H1 (cell line): ENCODE measurements around the gene HOXB6. TPM values are rescaled to one million over a fixed set of nuclear protein-coding genes. Genes with fewer than 3 reads are reported as not detected.
A peak's percentile ranks its signal among the peaks of the same experiment; 100 is the strongest.

Experiments used
- CTCF ChIA-PET: fragments of 300-600 bp; sonication (Branson Sonifier 250); formaldehyde crosslinking; loops from one replicate; lab custom pipeline; 2021; ENCODE audit not compliant: partially characterized antibody; lab: Charles Lee
- POLR2A ChIA-PET: fragments of 300-600 bp; sonication (Branson Sonifier 250); formaldehyde crosslinking; loops from one replicate; lab custom pipeline; 2021; ENCODE audit warnings: inconsistent platforms; ENCODE audit not compliant: partially characterized antibody; lab: Charles Lee
- DNase-seq, 2 experiments: peaks; one replicate each; pipeline versions ENCODE4 v3.0.0 to v3.0.0-alpha.2; 2010 to 2022; ENCODE audit warnings: low spot score in 2 of 2, low read depth in 1 of 2, mixed read lengths in 1 of 2
- FAIRE-seq: peaks from 2 replicates; lab custom pipeline; 2011; peaks lifted over from hg19 to GRCh38; lab: Jason Lieb, UNC
- H2AFZ ChIP-seq: 2 replicates; pipeline ENCODE4 v1.8.1; 2012; ENCODE audit warnings: low read length, inconsistent platforms
- H2AK5ac ChIP-seq: 2 replicates; pipeline ENCODE4 v1.6.1; 2013; ENCODE audit warnings: low read depth, low read length
- H2BK120ac ChIP-seq: replicated peaks from 2 replicates; pipeline ENCODE3; 2013; ENCODE audit warnings: low read depth, low read length, inconsistent platforms
- H2BK12ac ChIP-seq: 2 replicates; pipeline ENCODE4 v1.6.1; 2013; ENCODE audit warnings: low read depth, low read length
- H2BK15ac ChIP-seq: 2 replicates; pipeline ENCODE4 v1.6.1; 2013; ENCODE audit warnings: low read length
- H2BK20ac ChIP-seq: 2 replicates; pipeline ENCODE4 v1.6.1; 2013; ENCODE audit warnings: low read length
- H2BK5ac ChIP-seq: 2 replicates; pipeline ENCODE4 v1.6.1; 2013; ENCODE audit warnings: low read depth, low read length
- H3K14ac ChIP-seq: 2 replicates; pipeline ENCODE4 v1.6.1; 2013; ENCODE audit warnings: inconsistent platforms; ENCODE audit not compliant: insufficient read length
- H3K18ac ChIP-seq: 2 replicates; pipeline ENCODE4 v1.6.1; 2013; ENCODE audit warnings: low read length; ENCODE audit errors: extremely low read depth
- H3K23ac ChIP-seq: 2 replicates; pipeline ENCODE4 v1.6.1; 2013; ENCODE audit warnings: inconsistent platforms; ENCODE audit not compliant: insufficient read length
- H3K23me2 ChIP-seq: 2 replicates; pipeline ENCODE4 v1.6.1; 2013; ENCODE audit warnings: low read depth, low read length
- H3K27ac ChIP-seq: 2 replicates; pipeline ENCODE4 v1.6.1; 2011; ENCODE audit warnings: low read depth, low read length, inconsistent platforms
- H3K27me3 ChIP-seq, 4 experiments: replicated peaks in 1 of 4; 1 replicate in 1 of 4; 2 replicates in 3 of 4; pipeline versions ENCODE4 v1.6.1 to v1.8.1; 2011 to 2013; ENCODE audit warnings: low read length in 3 of 4, mild to moderate bottlenecking in 3 of 4, inconsistent platforms in 2 of 4, mixed read lengths in 2 of 4, moderate library complexity in 1 of 4; ENCODE audit not compliant: control insufficient read depth in 3 of 4, insufficient read depth in 3 of 4; ENCODE audit errors: extremely low read depth in 1 of 4
- H3K36me3 ChIP-seq, 4 experiments: 2 replicates each; pipeline versions ENCODE4 v1.6.1 to v1.8.1; 2011 to 2013; ENCODE audit warnings: mild to moderate bottlenecking in 4 of 4, low read length in 3 of 4, moderate library complexity in 2 of 4, control low read depth in 1 of 4, inconsistent platforms in 1 of 4; ENCODE audit not compliant: insufficient read depth in 4 of 4, control insufficient read depth in 2 of 4
- H3K4ac ChIP-seq: replicated peaks from 2 replicates; pipeline ENCODE3; 2013; ENCODE audit warnings: low read length, low read depth, mixed read lengths, inconsistent platforms; ENCODE audit not compliant: insufficient read length
- H3K4me1 ChIP-seq, 4 experiments: replicated peaks in 1 of 4; 1 replicate in 1 of 4; 2 replicates in 3 of 4; pipeline versions ENCODE4 v1.6.1 to v1.8.1; 2011 to 2013; ENCODE audit warnings: low read length in 3 of 4, inconsistent platforms in 2 of 4, mixed read lengths in 1 of 4; ENCODE audit not compliant: insufficient read depth in 4 of 4, control insufficient read depth in 3 of 4
- H3K4me2 ChIP-seq, 2 experiments: 2 replicates each; pipeline versions ENCODE4 v1.6.1 to v1.8.1; 2011 to 2013; ENCODE audit warnings: low read depth in 2 of 2, low read length in 2 of 2, control low read depth in 1 of 2, inconsistent platforms in 1 of 2, mild to moderate bottlenecking in 1 of 2; ENCODE audit not compliant: insufficient read depth in 1 of 2
- H3K4me3 ChIP-seq, 4 experiments: fragments of 200-600, 300-600 bp in 1 of 4; sonication (generic), shearing (Covaris generic), sonication (Bioruptor Twin) in 1 of 4; 2 replicates each; pipeline versions ENCODE4 v1.5.1 to v1.8.1; 2011 to 2016; ENCODE audit warnings: low read length in 4 of 4, low read depth in 3 of 4, control low read depth in 2 of 4, inconsistent platforms in 2 of 4, mild to moderate bottlenecking in 2 of 4, mixed read lengths in 1 of 4, moderate library complexity in 1 of 4; ENCODE audit not compliant: insufficient read depth in 2 of 4; ENCODE audit errors: extremely low read depth in 1 of 4
- H3K56ac ChIP-seq: replicated peaks from 2 replicates; pipeline ENCODE3; 2013; ENCODE audit warnings: low read depth, mild to moderate bottlenecking, mixed read lengths, low read length, inconsistent platforms; ENCODE audit not compliant: insufficient read length
- H3K79me1 ChIP-seq: 2 replicates; pipeline ENCODE4 v1.6.1; 2013; ENCODE audit warnings: low read depth, low read length, control low read depth
- H3K79me2 ChIP-seq, 2 experiments: 2 replicates each; pipeline versions ENCODE4 v1.6.1 to v1.8.1; 2012 to 2013; ENCODE audit warnings: low read length in 2 of 2, mild to moderate bottlenecking in 2 of 2, inconsistent platforms in 1 of 2; ENCODE audit not compliant: insufficient read depth in 2 of 2, control insufficient read depth in 1 of 2
- H3K9ac ChIP-seq, 4 experiments: replicated peaks in 1 of 4; 1 replicate in 1 of 4; 2 replicates in 3 of 4; pipeline versions ENCODE4 v1.6.1 to v1.8.1; 2011 to 2013; ENCODE audit warnings: low read depth in 3 of 4, low read length in 3 of 4, control low read depth in 2 of 4, mild to moderate bottlenecking in 2 of 4, moderate library complexity in 2 of 4, inconsistent platforms in 1 of 4; ENCODE audit errors: extremely low read depth in 1 of 4
- H3K9me3 ChIP-seq, 2 experiments: 2 replicates each; pipeline versions ENCODE4 v1.6.1 to v1.8.1; 2012 to 2013; ENCODE audit warnings: mild to moderate bottlenecking in 2 of 2, moderate library complexity in 2 of 2, control low read depth in 1 of 2, inconsistent platforms in 1 of 2, low read depth in 1 of 2, low read length in 1 of 2, mixed read lengths in 1 of 2; ENCODE audit not compliant: insufficient read depth in 2 of 2
- H4K20me1 ChIP-seq, 2 experiments: replicated peaks in 1 of 2; 2 replicates each; pipeline versions ENCODE3 to v1.8.1; 2011 to 2013; ENCODE audit warnings: inconsistent platforms in 2 of 2, low read length in 2 of 2, mild to moderate bottlenecking in 1 of 2; ENCODE audit not compliant: insufficient read depth in 2 of 2, control insufficient read depth in 1 of 2
- H4K5ac ChIP-seq: 2 replicates; pipeline ENCODE4 v1.6.1; 2013; ENCODE audit warnings: low read length, low read depth, mixed read lengths, inconsistent platforms; ENCODE audit not compliant: insufficient read length
- H4K8ac ChIP-seq: 2 replicates; pipeline ENCODE4 v1.8.0; 2013; ENCODE audit warnings: mild to moderate bottlenecking, moderate library complexity, low read length, inconsistent platforms; ENCODE audit not compliant: insufficient read depth; ENCODE audit errors: extremely low read depth
- H4K91ac ChIP-seq: replicated peaks from 2 replicates; pipeline ENCODE3; 2013; ENCODE audit warnings: low read length, mixed read lengths, inconsistent platforms; ENCODE audit not compliant: insufficient read length
- EZH2 ChIP-seq: fragments of 200-600 bp; sonication (generic); IDR thresholded peaks from 2 replicates; pipeline ENCODE4 v1.7.1; 2012; ENCODE audit warnings: low read depth, mild to moderate bottlenecking, moderate library complexity, low read length, inconsistent platforms; ENCODE audit not compliant: severe bottlenecking
- KDM4A ChIP-seq: IDR thresholded peaks from one replicate; pipeline ENCODE4 v1.7.1; 2012; ENCODE audit warnings: low read depth, mild to moderate bottlenecking, moderate library complexity, low read length, inconsistent platforms; ENCODE audit not compliant: severe bottlenecking
- SRF ChIP-seq: IDR thresholded peaks from 2 replicates; pipeline ENCODE4 v1.6.1; 2011; ENCODE audit warnings: mild to moderate bottlenecking, low read depth, low read length, moderate library complexity
- TAF1 ChIP-seq: IDR thresholded peaks from 2 replicates; pipeline ENCODE4 v1.6.1; 2011; ENCODE audit warnings: mild to moderate bottlenecking, low read depth, low read length
- TEAD4 ChIP-seq: IDR thresholded peaks from 2 replicates; pipeline ENCODE4 v1.6.1; 2012; ENCODE audit warnings: low read depth, low read length, inconsistent platforms, mixed read lengths
- WGBS, 2 experiments: shearing (Covaris generic) in 1 of 2; methylation state at CpG; one replicate each; pipeline versions ENCODE4 v1.1.6 to v1.1.7; 2013 to 2015; ENCODE audit warnings: low lambda C conversion rate in 2 of 2, mixed read lengths in 2 of 2, inconsistent platforms in 1 of 2, low coverage in 1 of 2, missing lambda C conversion rate in 1 of 2; ENCODE audit not compliant: insufficient replicate concordance in 2 of 2, insufficient coverage in 1 of 2, insufficient read length in 1 of 2; ENCODE audit errors: extremely low coverage in 1 of 2, missing lambda C conversion rate in 1 of 2; 5-methylcytosine and 5-hydroxymethylcytosine counted together
- polyA plus RNA-seq, 7 experiments: library from polyadenylated mRNA; depleted of rRNA in 3 of 7; stranded (reverse) in 5 of 7; unstranded in 2 of 7; fragments of >200 nt in 5 of 7; fragments of 200-250 nt in 2 of 7; gene quantifications; 1 replicate in 5 of 7; 2 replicates in 1 of 7; 4 replicates in 1 of 7; pipeline versions ENCODE4 v1.2.1 to v1.2.3, GENCODE V29; 2011 to 2013; ENCODE audit warnings: missing spikeins in 2 of 7, mixed read lengths in 2 of 7
- total RNA-seq: library from RNA; stranded (reverse); fragmentation: NEBNext Ultra II Directional; extraction: Animal tissue kit (Norgen Biotek cat#: 25700); gene quantifications from 2 replicates; pipeline ENCODE4 v1.2.1, GENCODE V29; 2021

HOXB6 gene
- total and polyA plus RNA-seq, 2 of the 8 experiments (the other 6 are each of a cell fraction or from before 2014, with no cell fraction given) = not detected

DNA sequence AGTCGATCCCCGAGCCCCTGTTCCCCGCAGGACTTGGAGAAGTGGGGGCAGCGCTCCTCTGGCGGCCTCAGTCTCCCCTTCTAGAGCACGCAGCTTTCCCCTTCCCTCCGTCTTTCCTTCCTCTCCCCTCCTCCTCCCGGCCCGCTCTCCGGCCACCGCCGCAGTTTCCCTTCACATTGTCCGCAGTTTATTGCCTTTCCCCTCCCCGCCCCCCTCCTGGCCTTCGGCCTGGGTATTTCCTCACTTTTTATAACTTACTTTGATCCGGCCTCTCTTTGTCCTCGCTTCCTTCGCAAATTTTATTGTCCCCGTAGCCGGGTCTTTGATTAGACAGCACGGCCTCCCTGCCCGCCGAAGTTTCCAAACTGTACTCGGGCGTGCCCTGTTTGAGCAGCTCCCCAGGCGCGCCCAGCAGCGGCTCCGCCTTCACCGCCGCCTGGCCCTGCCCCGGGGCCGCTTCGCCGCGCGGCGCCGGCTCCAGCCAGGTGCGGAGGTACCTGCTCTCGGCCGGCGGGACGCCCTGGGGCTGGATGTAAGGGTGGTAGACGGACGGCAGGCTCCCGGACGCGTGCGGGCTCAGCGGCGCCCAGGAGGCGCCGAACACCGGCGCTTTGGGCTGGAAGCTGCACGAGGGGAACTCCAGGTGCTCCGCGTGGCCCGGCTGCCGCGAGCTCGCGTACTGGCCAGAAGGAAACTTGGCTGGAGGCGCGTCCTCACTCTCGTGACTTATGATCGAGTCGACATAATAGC, 20.9 kb upstream of the HOXB6 start:
- H3K23me2 ChIP-seq = no peaks in the 10 kb centered on the region; the same call in 1 of the 2 replicates
- peak overlapping the region in 2 of 4 experiments; percentile 19 to 52; a peak in 5 of 8 replicates for H3K4me3 ChIP-seq
- no peak overlapping the region for H2BK120ac ChIP-seq
- H3K14ac ChIP-seq = no peak overlapping the region
- H2BK15ac ChIP-seq = 0 out of 2 replicates have a peak overlapping the region, but pooled peaks have one; percentile 61
- no peaks in the 10 kb centered on the region for H3K79me1 ChIP-seq
- no peak overlapping the region for H4K5ac ChIP-seq
- DNase-seq = peak in 1 of 2 experiments; percentile 77
- 5% methylated on average over 53 of the region's 69 CpGs; no CpG with 5 or more reads in 1 of the 2 experiments for WGBS, 2 experiments
- no peak overlapping the region for H3K27ac ChIP-seq
- peak overlapping the region; percentile 55 to 61 for H3K4me2 ChIP-seq
- no peak overlapping the region for H3K4ac ChIP-seq
- no peak overlapping the region for H4K91ac ChIP-seq
- no peak for FAIRE-seq
- 0 out of 2 replicates have a peak overlapping the region, but pooled peaks have one; percentile 60 for H2BK12ac ChIP-seq
- H3K36me3 ChIP-seq = peaks cover 0 to 13% (median 0%) of the 10 kb centered on the region in 4 experiments; a peak in 1 of 8 replicates
- H4K8ac ChIP-seq = peak overlapping the region; percentile 41; the same call in 1 of the 2 replicates
- H2AK5ac ChIP-seq = no peak overlapping the region
- H2BK5ac ChIP-seq = no peak overlapping the region
- no peaks in the 10 kb centered on the region for H3K79me2 ChIP-seq
- H3K18ac ChIP-seq = peak overlapping the region; percentile 32; the same call in 1 of the 2 replicates
- H3K56ac ChIP-seq = no peak overlapping the region
- CTCF ChIA-PET = interaction anchor here (0.7 to 4.6 kb wide), 15 partner anchors 9 to 1332 kb away, joined by 3 to 30 read pairs (median 3); partner anchors contain the start of genes HOXB5 and HOXB8
- no peaks in the 10 kb centered on the region for H3K9me3 ChIP-seq
- POLR2A ChIA-PET = interaction anchor here (1.1 to 1.6 kb wide), 3 partner anchors 9 to 19 kb away, joined by 3 to 4 read pairs (median 3); no protein-coding TSS in a partner anchor
- peaks cover 98 to 100% (median 100%) of the 10 kb centered on the region in 4 experiments for H3K27me3 ChIP-seq
- peaks cover 0 to 11% (median 5%) of the 10 kb centered on the region in 4 experiments; a peak in 5 of 7 replicates for H3K4me1 ChIP-seq
- H4K20me1 ChIP-seq = peaks cover 37 to 52% of the 10 kb centered on the region in 2 experiments
- no peak overlapping the region for H3K9ac ChIP-seq
- H3K23ac ChIP-seq = no peak overlapping the region
- no peak overlapping the region for H2AFZ ChIP-seq
- no peak overlapping the region for H2BK20ac ChIP-seq
- TF ChIP-seq TEAD4 = no peak
- no peak for TF ChIP-seq SRF
- peak; percentile 7 for TF ChIP-seq KDM4A
- no peak for TF ChIP-seq TAF1
- peak; percentile 69 for TF ChIP-seq EZH2
